GM12873 (cell line): ENCODE measurements around the gene TNNI2.

Source experiments
- TF ChIP-seq, protein P1 (sequence below): IDR thresholded peaks from 2 replicates; pipeline ENCODE4 v1.5.1; 2012; ENCODE audit warnings: low read depth, mild to moderate bottlenecking, moderate library complexity, low read length, control low read depth; ENCODE audit not compliant: insufficient read depth; ENCODE audit errors: missing control alignments

The TNNI2 gene

DNA sequence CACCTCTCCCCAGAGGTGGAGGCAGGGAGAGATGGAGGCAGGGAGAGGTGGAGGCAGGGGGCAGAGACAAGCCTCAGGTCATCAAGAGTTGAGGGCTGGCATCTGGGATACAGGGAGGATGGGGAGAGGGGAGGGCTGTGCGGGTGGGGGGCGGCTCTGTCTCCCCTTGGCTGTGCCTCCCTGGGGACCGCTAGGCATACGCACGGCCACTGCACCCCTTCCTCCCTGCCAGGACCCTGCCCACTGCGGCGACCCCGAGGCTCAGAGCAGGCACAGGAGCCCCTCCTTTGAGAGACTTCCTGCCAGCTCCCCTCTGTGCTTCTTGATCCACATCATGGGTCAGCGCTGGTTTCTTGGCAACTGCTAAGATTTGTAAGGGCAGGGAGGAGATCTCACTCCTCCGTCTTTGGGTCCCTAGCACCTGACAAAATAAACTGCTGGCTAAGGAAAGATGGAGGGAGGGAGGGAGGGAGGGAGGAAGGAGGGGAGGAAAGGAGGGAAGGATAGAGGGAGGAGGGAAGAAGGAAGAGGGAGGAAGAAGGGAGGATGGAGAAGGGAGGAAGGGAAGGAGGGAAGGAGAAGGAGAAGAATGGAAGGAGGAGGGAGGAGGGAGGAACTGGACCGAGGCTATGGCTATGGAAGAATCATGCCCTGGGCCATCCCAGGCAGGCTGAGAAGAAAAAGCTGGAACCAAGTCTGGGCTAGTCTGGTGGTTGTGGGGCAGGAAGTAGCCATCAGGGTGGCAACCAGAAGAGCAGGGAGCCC lies 34.4 kb downstream of the TNNI2 start:
- TF ChIP-seq, protein P1, sequence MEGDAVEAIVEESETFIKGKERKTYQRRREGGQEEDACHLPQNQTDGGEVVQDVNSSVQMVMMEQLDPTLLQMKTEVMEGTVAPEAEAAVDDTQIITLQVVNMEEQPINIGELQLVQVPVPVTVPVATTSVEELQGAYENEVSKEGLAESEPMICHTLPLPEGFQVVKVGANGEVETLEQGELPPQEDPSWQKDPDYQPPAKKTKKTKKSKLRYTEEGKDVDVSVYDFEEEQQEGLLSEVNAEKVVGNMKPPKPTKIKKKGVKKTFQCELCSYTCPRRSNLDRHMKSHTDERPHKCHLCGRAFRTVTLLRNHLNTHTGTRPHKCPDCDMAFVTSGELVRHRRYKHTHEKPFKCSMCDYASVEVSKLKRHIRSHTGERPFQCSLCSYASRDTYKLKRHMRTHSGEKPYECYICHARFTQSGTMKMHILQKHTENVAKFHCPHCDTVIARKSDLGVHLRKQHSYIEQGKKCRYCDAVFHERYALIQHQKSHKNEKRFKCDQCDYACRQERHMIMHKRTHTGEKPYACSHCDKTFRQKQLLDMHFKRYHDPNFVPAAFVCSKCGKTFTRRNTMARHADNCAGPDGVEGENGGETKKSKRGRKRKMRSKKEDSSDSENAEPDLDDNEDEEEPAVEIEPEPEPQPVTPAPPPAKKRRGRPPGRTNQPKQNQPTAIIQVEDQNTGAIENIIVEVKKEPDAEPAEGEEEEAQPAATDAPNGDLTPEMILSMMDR, result no peak

DNA sequence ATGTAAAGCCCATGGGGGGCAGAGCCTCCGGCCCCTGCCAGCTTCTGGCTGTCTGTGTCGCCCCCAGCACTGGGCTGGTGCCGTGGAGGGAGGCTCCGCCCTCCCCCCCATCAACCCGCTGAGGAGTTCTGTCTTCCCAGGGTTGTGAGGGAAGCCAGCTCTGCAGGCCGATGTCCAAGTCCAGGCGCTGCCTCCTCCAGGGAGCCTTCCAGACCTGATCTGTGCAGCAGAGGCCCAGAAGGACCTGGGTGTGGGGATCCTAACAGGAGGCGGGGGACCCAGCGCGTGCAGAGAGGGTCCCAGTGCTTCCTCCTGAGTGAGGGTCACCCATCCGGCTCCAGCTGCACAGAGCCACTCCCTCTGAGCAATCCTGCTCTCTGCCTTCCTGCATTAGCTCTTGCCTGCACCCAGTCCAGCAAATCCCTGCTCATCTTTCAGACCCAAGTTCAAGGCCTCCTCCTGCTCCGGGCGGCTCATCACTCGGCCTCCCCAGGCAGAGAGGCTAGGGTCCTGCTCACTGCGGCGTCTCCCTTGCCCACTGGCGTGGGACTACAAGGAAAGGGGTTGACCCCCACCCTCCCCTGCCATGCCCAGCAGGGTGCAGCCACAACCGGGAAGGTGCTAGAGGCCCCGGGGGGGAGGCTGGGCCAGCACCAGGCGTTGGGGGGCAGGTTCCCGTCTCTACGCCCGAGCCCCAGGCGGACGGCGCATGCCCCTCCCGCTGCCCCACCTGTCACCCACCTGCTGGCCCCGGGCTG lies 36.5 kb downstream of the TNNI2 start:
- TF ChIP-seq, protein P1, result no peak

DNA sequence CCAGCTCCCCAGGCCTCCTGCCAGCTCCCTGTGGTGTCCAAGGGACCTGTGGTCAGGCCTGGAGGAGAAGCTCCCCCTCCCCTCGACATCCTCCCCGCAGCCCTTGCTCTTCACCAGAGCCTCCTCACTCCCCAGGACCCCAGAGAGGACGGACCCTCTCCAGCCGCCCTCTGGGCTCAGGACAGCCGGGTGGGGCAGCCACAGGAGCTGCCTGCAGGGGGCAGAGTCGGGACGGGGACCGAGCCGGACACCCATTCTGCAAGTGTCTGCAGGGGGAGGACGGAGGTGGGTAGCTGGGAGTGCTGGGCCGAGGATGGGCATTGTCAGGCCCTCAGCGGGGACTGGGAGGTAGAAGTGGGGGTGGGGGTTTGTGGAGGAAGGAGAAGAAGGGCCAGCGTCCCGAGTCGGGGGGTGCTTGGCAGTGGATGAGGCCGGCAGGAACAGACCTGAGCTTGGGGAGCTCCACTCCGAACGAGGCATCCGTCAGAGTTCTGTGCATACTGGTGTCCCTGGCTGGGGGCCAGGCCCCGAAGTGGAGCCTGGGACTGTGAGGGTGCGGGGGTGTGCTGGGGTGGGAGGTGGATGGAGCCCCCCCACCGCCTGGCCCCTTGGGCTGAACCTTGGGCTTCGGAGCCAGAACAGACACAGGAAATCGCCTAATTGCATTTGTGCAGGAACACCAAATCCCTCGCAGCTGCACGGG lies 37.7 kb downstream of the TNNI2 start:
- TF ChIP-seq, protein P1, result peak; percentile 59

DNA sequence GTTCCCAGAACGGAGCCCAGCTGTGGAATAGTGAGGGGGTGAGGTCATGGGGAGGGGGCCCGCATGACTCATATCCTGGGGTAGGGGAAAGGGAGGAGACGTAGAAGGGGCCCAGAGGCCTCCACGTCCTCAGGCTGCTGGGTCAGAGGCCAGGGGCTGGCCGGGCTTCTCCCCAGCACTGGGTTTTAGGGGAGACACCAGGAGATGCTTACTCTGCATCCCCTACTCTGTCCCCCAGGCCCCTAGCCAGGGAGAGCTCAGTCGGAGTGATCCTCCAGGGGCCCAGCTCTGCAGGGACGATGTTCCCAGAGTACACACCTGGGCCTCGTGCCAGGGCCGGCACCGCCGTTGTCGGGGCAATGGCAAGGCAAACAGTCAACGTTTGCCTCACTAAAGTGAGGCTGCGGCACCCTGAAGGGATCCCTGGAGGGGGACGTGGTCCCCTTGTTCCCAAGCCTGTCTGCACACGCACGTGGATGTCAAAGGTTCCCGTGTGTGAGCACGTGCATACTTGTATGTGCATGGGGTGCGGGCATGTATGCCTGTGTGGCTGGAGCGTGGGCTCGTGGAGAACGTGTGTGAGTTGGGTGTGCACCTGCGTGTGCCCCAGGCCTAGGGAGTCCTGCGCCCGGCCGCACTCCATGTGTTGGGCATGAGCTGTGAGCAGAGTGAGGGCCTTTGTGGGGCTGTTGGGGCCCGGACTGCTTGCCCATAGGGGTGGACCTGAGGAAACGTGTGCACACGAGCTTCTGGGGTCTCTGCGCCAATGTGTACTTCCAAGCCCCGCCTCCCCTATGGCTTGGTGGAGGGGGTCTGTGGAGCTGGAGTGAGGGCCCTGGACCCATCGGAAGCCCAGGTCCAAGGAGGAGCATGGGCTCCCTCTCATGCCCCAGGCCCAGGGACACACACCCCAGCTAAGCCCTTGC lies 38.7 kb downstream of the TNNI2 start:
- TF ChIP-seq, protein P1, result no peak

DNA sequence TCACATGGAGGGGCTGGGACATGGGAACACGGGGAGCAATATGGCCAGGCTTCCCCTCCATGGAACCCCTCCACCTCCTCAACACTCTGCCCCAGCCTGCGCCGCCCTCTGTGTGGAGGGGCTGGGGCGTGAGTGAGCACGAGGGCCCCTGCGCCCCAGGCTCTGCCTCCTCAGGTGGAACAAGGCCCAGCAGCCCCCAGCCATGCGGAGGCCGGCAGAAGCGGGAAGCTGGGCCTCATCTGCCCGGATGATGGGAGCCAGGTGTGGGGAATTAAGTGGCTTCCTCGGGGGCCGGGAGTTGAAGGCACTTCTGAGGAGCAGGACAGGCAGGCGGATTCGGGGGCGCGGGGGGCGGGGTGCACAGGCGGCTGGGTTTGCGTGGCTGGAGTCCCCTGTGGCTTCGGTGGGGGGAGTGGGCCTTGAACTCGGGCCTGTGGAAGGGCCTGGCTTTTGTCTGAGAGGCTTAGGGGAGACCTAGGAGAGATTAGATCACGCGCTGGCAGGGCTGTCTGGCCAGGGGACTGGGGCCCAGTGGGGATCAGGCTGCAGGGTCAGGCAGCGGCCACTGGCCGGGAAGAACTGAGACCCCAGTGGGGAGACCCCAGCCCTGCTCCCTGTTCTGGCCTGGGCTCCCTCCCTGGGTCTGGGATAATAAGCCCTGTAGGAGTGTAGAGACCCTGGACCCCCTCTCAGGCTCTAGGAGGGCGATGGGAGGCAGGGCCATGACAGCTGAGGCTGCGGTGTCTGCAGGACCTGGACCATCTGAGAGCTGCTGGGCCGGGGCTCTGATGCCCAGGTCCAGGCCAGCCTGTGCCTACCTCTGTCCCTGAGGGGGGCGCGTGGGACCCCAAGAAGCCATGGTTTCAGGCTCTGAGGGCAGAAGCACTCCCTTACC lies 39.6 kb downstream of the TNNI2 start:
- TF ChIP-seq, protein P1, result no peak

DNA sequence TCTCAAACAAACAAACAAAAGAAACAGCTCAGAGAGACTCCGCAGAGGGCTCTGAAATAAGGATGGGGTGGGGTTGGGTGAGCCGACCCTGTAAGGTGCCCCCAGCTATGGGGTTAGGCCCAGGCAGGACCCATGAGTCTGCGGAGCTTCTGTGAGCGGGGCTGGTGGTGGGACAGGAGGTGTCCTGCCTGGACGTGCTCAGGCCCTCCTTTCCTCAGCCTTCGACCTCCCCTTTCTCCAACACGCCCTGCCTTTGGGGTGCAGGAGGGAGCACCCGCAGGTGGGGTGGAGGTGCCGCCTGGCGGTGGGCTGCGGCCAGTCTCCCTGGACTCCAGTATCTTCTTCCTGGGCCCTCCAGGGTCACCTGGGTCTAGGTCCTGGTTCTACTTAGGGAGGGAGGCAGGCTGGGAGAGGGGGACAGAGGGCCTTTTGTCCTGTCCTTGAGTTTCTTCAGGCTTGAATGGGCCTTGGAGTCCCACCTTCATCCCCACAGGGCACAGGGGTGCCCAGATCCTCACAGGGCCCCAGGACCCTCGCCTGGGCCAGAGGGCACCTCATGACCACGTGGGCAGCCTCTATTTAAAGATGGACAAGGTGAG lies 40.7 kb downstream of the TNNI2 start:
- TF ChIP-seq, protein P1, result no peak
